ENCODE results near the gene ITGA5. TPM values are rescaled to one million over a fixed set of nuclear protein-coding genes. Genes with fewer than 3 reads are reported as not detected.

Gene ITGA5
- total and polyA plus RNA-seq, 9 of the 15 experiments (the other 6 are each of a cell fraction or from before 2014, with no cell fraction given) = 9.1 to 82.1 (median 47.4) TPM

- no peak for TF ChIP-seq GTF2B (IDR thresholded peaks at IDR 0.05; ENCODE audit: extremely low read depth, insufficient read length)
- TF ChIP-seq ARID1B (IDR thresholded peaks at IDR 0.05) = peak; percentile 30; the same call in 1 of the 2 replicates
- TF ChIP-seq STAT5B (CRISPR knock-in tag; IDR thresholded peaks at IDR 0.05) = no peak
- 0 out of 4 replicates have a peak, but pooled peaks of 1 of the 2 experiments have one; percentile 6 for TF ChIP-seq RCOR1 (IDR thresholded peaks at IDR 0.05; ENCODE audit: borderline replicate concordance in 1 of 2, low read depth in 2 of 2, low read length in 2 of 2)
- TF ChIP-seq ZNF668 (CRISPR knock-in tag; IDR thresholded peaks at IDR 0.05) = no peak
- no peak for TF ChIP-seq MCM2 (IDR thresholded peaks at IDR 0.05; ENCODE audit: low read depth)
- no peak for TF ChIP-seq FOXM1 (IDR thresholded peaks at IDR 0.05; ENCODE audit: low read depth)
- no peak for TF ChIP-seq FOXM1 (CRISPR knock-in tag; IDR thresholded peaks at IDR 0.05; ENCODE audit: low read depth)
- no peak for TF ChIP-seq U2AF2 (optimal IDR thresholded peaks at IDR 0.05; ENCODE audit: low read depth, low read length)
- peak; percentile 16; the same call in 1 of the 2 replicates for TF ChIP-seq PKNOX1 (IDR thresholded peaks at IDR 0.05)
- TF ChIP-seq PRPF4 (IDR thresholded peaks at IDR 0.05; ENCODE audit: insufficient read depth, low read depth, low read length, poor library complexity, severe bottlenecking) = no peak
- peak; percentile 39; the same call in 1 of the 2 replicates for TF ChIP-seq ZNF175 (CRISPR knock-in tag; IDR thresholded peaks at IDR 0.05; ENCODE audit: low read depth)
- no peak for TF ChIP-seq ZNF140 (CRISPR knock-in tag; IDR thresholded peaks at IDR 0.05)
- TF ChIP-seq GATAD2A (IDR thresholded peaks at IDR 0.05) = 0 out of 2 replicates have a peak, but pooled peaks have one; percentile 11
- TF ChIP-seq SAFB2 (IDR thresholded peaks at IDR 0.05; ENCODE audit: borderline replicate concordance, low read depth, low read length, severe bottlenecking) = no peak
- TF ChIP-seq ZFPM2 (CRISPR knock-in tag; IDR thresholded peaks at IDR 0.05) = no peak
- TF ChIP-seq EGR1 (conservative IDR thresholded peaks at IDR 0.05) = peak; percentile 54; the same call in 1 of the 2 replicates
- TF ChIP-seq NCOA4 (IDR thresholded peaks at IDR 0.05; ENCODE audit: partially characterized antibody) = no peak
- TF ChIP-seq CREM (IDR thresholded peaks at IDR 0.05; ENCODE audit: low read depth) = peak; percentile 14; the same call in 1 of the 2 replicates
- TF ChIP-seq HBP1 (CRISPR knock-in tag; IDR thresholded peaks at IDR 0.05) = no peak
- TF ChIP-seq TFE3 (CRISPR knock-in tag; IDR thresholded peaks at IDR 0.05) = no peak
- TF ChIP-seq MYBL2 (IDR thresholded peaks at IDR 0.05; ENCODE audit: low read depth) = no peak
- no peak for TF ChIP-seq MYBL2 (CRISPR knock-in tag; IDR thresholded peaks at IDR 0.05; ENCODE audit: borderline replicate concordance)
- no peak for TF ChIP-seq MAFK (IDR thresholded peaks at IDR 0.05; ENCODE audit: low read length)
These were observed 65.9 kb downstream of the ITGA5 start (continued) for GRCh38 chr12:54352891-54353874.
